K562 (cell line): Measurements from ENCODE around the gene SREBF1. TPM values are rescaled to one million over a fixed set of nuclear protein-coding genes. Genes with fewer than 3 reads are reported as not detected.

Experiments used
- ATAC-seq: fragments of 200-7000 bp; cut with Tn5 transposase; 3 replicates; pipeline ENCODE4 v1.9.1; 2020; ENCODE audit warnings: moderate library complexity
- BruUV-seq: library from RNA; stranded (reverse); fragments of 400-500 nt; replicated peaks from 2 replicates; lab custom pipeline; 2021; lab: Mats Ljungman, UMichigan
- CTCF ChIA-PET: fragments of 300-600 bp; formaldehyde crosslinking; extraction: SDS; loops from one replicate; lab custom pipeline; 2021; ENCODE audit warnings: low intra/inter-chr PET ratio; lab: Yijun Ruan, JAX
- POLR2A ChIA-PET: fragments of 300-600, 350-650 bp; sonication (Branson Sonifier 250); formaldehyde crosslinking; extraction: SDS; loops from one replicate; lab custom pipeline; 2021; ENCODE audit warnings: antibody characterized with exemption, inconsistent platforms; lab: Yijun Ruan, JAX
- DNase-seq, 4 experiments: peaks; one replicate each; pipeline versions ENCODE4 v3.0.0 to v3.0.0-alpha.2; 2011 to 2018; ENCODE audit warnings: low spot score in 3 of 4, mixed read lengths in 3 of 4; ENCODE audit errors: extremely low read depth in 1 of 4
- FAIRE-seq: peaks from 2 replicates; lab custom pipeline; 2011; peaks lifted over from hg19 to GRCh38; lab: Jason Lieb, UNC
- H2AFZ ChIP-seq: 2 replicates; pipeline ENCODE4 v1.6.0; 2011; ENCODE audit warnings: low read depth, low read length, control low read depth, inconsistent platforms
- H3K27ac ChIP-seq: fragments of 200-600 bp; 3 replicates; pipeline ENCODE4 v1.8.0; 2011; ENCODE audit warnings: low read depth, mild to moderate bottlenecking, control low read depth, inconsistent platforms, low read length, moderate library complexity, mixed read lengths; ENCODE audit errors: extremely low read depth
- H3K27me3 ChIP-seq, 2 experiments: fragments of 300-600 bp in 1 of 2; 2 replicates in 1 of 2; 3 replicates in 1 of 2; pipeline versions ENCODE4 v1.6.0 to v1.8.0; 2011; ENCODE audit warnings: inconsistent platforms in 2 of 2, low read length in 2 of 2, mild to moderate bottlenecking in 1 of 2, mixed read lengths in 1 of 2, moderate library complexity in 1 of 2; ENCODE audit not compliant: control insufficient read depth in 2 of 2, insufficient read depth in 2 of 2
- H3K36me3 ChIP-seq: fragments of 300-600 bp; 3 replicates; pipeline ENCODE4 v1.8.0; 2011; ENCODE audit warnings: mild to moderate bottlenecking, low read length, inconsistent platforms; ENCODE audit not compliant: control insufficient read depth, insufficient read depth
- H3K4me1 ChIP-seq, 2 experiments: fragments of 200-600 bp in 1 of 2; replicated peaks in 1 of 2; 2 replicates in 1 of 2; 3 replicates in 1 of 2; pipeline versions ENCODE4 v1.5.1 to v1.8.0; 2011; ENCODE audit warnings: inconsistent platforms in 2 of 2, low read length in 2 of 2, mild to moderate bottlenecking in 1 of 2, mixed read lengths in 1 of 2, moderate library complexity in 1 of 2; ENCODE audit not compliant: control insufficient read depth in 2 of 2, insufficient read depth in 2 of 2
- H3K4me2 ChIP-seq: 2 replicates; pipeline ENCODE4 v1.6.1; 2011; ENCODE audit warnings: low read length, control low read depth, inconsistent platforms, mixed read lengths; ENCODE audit not compliant: insufficient read depth
- H3K4me3 ChIP-seq: fragments of 200-600 bp; sonication (generic), shearing (Covaris generic); 2 replicates; pipeline ENCODE4 v1.5.1; 2016; ENCODE audit warnings: control low read depth, inconsistent platforms
- H3K79me2 ChIP-seq: fragments of 200-600 bp; 3 replicates; pipeline ENCODE4 v1.8.0; 2011; ENCODE audit warnings: low read length, inconsistent platforms; ENCODE audit not compliant: control insufficient read depth, insufficient read depth
- H3K9ac ChIP-seq, 2 experiments: 2 replicates each; pipeline versions ENCODE4 v1.6.0 to v1.6.1; 2011; ENCODE audit warnings: low read depth in 2 of 2, low read length in 2 of 2, control low read depth in 1 of 2, inconsistent platforms in 1 of 2, mild to moderate bottlenecking in 1 of 2, mixed read lengths in 1 of 2; ENCODE audit not compliant: insufficient read depth in 1 of 2
- H3K9me1 ChIP-seq: one replicate; pipeline ENCODE4 v1.6.0; 2011; ENCODE audit warnings: inconsistent platforms, mild to moderate bottlenecking, low read length, moderate library complexity; ENCODE audit not compliant: control insufficient read depth, insufficient read depth
- H3K9me3 ChIP-seq: replicated peaks from 2 replicates; pipeline ENCODE4 v1.5.1; 2011; ENCODE audit warnings: low read depth, low read length, inconsistent platforms; ENCODE audit not compliant: control insufficient read depth, insufficient read depth
- H4K20me1 ChIP-seq: replicated peaks from 2 replicates; pipeline ENCODE4 v1.6.1; 2011; ENCODE audit warnings: low read length, inconsistent platforms, mixed read lengths; ENCODE audit not compliant: control insufficient read depth, insufficient read depth
- C11orf30 ChIP-seq: fragments of 450-650 bp; IDR thresholded peaks from 2 replicates; pipeline ENCODE4 v1.6.1; 2016; ENCODE audit warnings: low read depth, mild to moderate bottlenecking
- MAFG ChIP-seq: fragments of 450-650 bp; conservative IDR thresholded peaks from 2 replicates; pipeline ENCODE4 v1.6.1; 2016; ENCODE audit warnings: missing genetic modification characterization, missing compliant biosample characterization
- MLLT1 ChIP-seq, 2 experiments: fragments of 450-650 bp; IDR thresholded peaks; 2 replicates each; pipeline ENCODE4 v1.6.1; 2016
- NEUROD1 ChIP-seq: fragments of 150-350 bp; IDR thresholded peaks from 2 replicates; pipeline ENCODE4 v1.6.1; 2014; ENCODE audit warnings: borderline replicate concordance, low read length, low read depth; ENCODE audit not compliant: partially characterized antibody
- TRIM24 ChIP-seq, 2 experiments: fragments of 450-650 bp; IDR thresholded peaks; 2 replicates each; pipeline ENCODE4 v1.6.1; 2016
- ZNF316 ChIP-seq: fragments of 450-650 bp; IDR thresholded peaks from 2 replicates; pipeline ENCODE4 v1.6.1; 2016
- ZNF408 ChIP-seq: fragments of 250-450 bp; sonication (Bioruptor Pico); IDR thresholded peaks from 2 replicates; pipeline ENCODE4 v1.4.0; 2020; ENCODE audit warnings: low read depth, mild to moderate bottlenecking, moderate library complexity
- WGBS: fragments of 100-300 bp; shearing (Covaris generic); methylation state at CpG from one replicate; pipeline ENCODE4 v1.1.6; 2016; ENCODE audit warnings: low coverage, mixed read lengths; ENCODE audit not compliant: insufficient coverage; ENCODE audit errors: missing lambda C conversion rate; 5-methylcytosine and 5-hydroxymethylcytosine counted together
- in situ Hi-C: fragments of 300-500 bp; cut with MboI; formaldehyde crosslinking; loops from 4 replicates; pipeline ENCODE4 v1.15.0; 2018; ENCODE audit warnings: inconsistent platforms, mixed read lengths
- intact Hi-C: fragments of 100-400 bp; cut with micrococcal nuclease; formaldehyde crosslinking; loops from 2 replicates; pipeline ENCODE4 v1.14.2; 2022
- polyA plus RNA-seq, 8 experiments: library from polyadenylated mRNA; depleted of rRNA in 4 of 8; stranded (reverse) in 5 of 8; unstranded in 3 of 8; fragments of >200 nt; fragmentation: Nextera tagmentation in 2 of 8; fragmentation: Illumina TruSeq in 1 of 8; extraction: Ambion mirVana in 2 of 8; extraction: Trizol in 1 of 8; gene quantifications; 2 replicates each; pipeline versions ENCODE4 v1.2.1 to v1.2.3, GENCODE V29; 2011 to 2014; ENCODE audit warnings: inconsistent platforms in 1 of 8, missing spikeins in 1 of 8
- total RNA-seq, 7 experiments: library from RNA; depleted of rRNA in 6 of 7; stranded (reverse); fragments of >200 nt in 6 of 7; fragmentation: Illumina TruSeq in 2 of 7; extraction: Trizol in 2 of 7; gene quantifications; 2 replicates each; pipeline versions ENCODE4 v1.2.1 to v1.2.3, GENCODE V29; 2011 to 2021; ENCODE audit warnings: low replicate concordance in 1 of 7

SREBF1 gene
- total and polyA plus RNA-seq, 9 of the 15 experiments (the other 6 are each of a cell fraction or from before 2014, with no cell fraction given), result 1.6 to 169 (median 69.4) TPM

- TF ChIP-seq ZNF316, result peak; percentile 77
- TF ChIP-seq C11orf30, result peak; percentile 62
- TF ChIP-seq NEUROD1, result no peak
- peak; percentile 29; the same call in 1 of the 2 replicates for TF ChIP-seq MAFG (tag)
- TF ChIP-seq TRIM24 (IDR thresholded peaks at IDR 0.05), result no peak
- TF ChIP-seq ZNF408, result no peak
- no peak for TF ChIP-seq MLLT1 (IDR thresholded peaks at IDR 0.05)
- no TSS peak for BruUV-seq
- Histone ChIP-seq H3K36me3 (no peaks in the 10 kb centered on the region), H3K79me2 (no peaks in the 10 kb centered on the region), H3K9me3 (no peaks in the 10 kb centered on the region), H3K4me3 (no peak overlapping the region), H3K4me2 (no peak overlapping the region), H3K27ac (no peak overlapping the region), H3K27me3 (no peaks in the 10 kb centered on the region), H3K9ac (peak overlapping the region in 1 of 2 experiments; percentile 64; a peak in 2 of 4 replicates), H4K20me1 (no peaks in the 10 kb centered on the region; the same call in 1 of the 2 replicates), H3K4me1 (no peaks in the 10 kb centered on the region), H3K9me1 (no peaks in the 10 kb centered on the region), H2AFZ (no peak overlapping the region)
- ATAC-seq (no peak), FAIRE-seq (no peak), DNase-seq (no peak)
- ChIA-PET CTCF (interaction anchor here (0.6 kb wide), 1 partner anchor 23 kb away, joined by 4 read pairs; no protein-coding TSS in a partner anchor), POLR2A (interaction anchor here (0.6 to 1.2 kb wide), 3 partner anchors 36 to 527 kb away, joined by 3 read pairs; no protein-coding TSS in a partner anchor)
- intact Hi-C loops, result no loop called here
- 34% methylated on average over 14 of the region's 14 CpGs for WGBS
- in situ Hi-C loops, result no loop called here
Measured at GRCh38 chr17:17877529-17878358, 41.0 kb upstream of the SREBF1 start.
